Measurements from ENCODE around the gene PSMD7.
"Not testable (repeated sequence)": the region's sequence is repeated elsewhere in the genome, so short reads cannot be mapped to it uniquely, and the experiment has no call there.

Gene PSMD7

GRCh38 chr16:74325641-74326040, 29.0 kb downstream of the PSMD7 start:
- Histone ChIP-seq H3K9me2 (replicated peaks; ENCODE audit: insufficient read depth, low read length) (no peaks in the 10 kb centered on the region), H3K9me3 (ENCODE audit: insufficient read depth, low read length) (no peaks in the 10 kb centered on the region), H3K27me3 (ENCODE audit: low read length) (no peaks in the 10 kb centered on the region), H3K27ac (ENCODE audit: low read depth, low read length) (no peak overlapping the region), H3K4me3 (ENCODE audit: insufficient read depth, low read length, poor library complexity, severe bottlenecking) (no peak overlapping the region), H3F3A (ENCODE audit: insufficient read depth) (no peaks in the 10 kb centered on the region), H2AFZ (ENCODE audit: low read depth, low read length, severe bottlenecking) (no peak overlapping the region), H4K20me1 (ENCODE audit: low read depth, low read length) (no peaks in the 10 kb centered on the region), H3K36me3 (ENCODE audit: low read length) (no peaks in the 10 kb centered on the region), H3K4me2 (ENCODE audit: low read depth, low read length, poor library complexity, severe bottlenecking) (no peak overlapping the region), H3K9ac (ENCODE audit: low read length) (no peak overlapping the region), H3K79me2 (ENCODE audit: insufficient read depth, low read length) (no peaks in the 10 kb centered on the region)
- TF ChIP-seq CTCF (IDR thresholded peaks at IDR 0.05; ENCODE audit: insufficient read depth, low read length, poor library complexity, severe bottlenecking) (no peak), EZH2phosphoT487 (conservative IDR thresholded peaks at IDR 0.05; ENCODE audit: low read length) (no peak)

GRCh38 chr16:74328346-74328745, 31.7 kb downstream of the PSMD7 start:
- H3K4me3 ChIP-seq (ENCODE audit: insufficient read depth, low read length, poor library complexity, severe bottlenecking); H3K9ac ChIP-seq (ENCODE audit: low read length); H3K9me2 ChIP-seq (replicated peaks; ENCODE audit: insufficient read depth, low read length); H4K20me1 ChIP-seq (ENCODE audit: low read depth, low read length); H3K36me3 ChIP-seq (ENCODE audit: low read length); H3K9me3 ChIP-seq (ENCODE audit: insufficient read depth, low read length); H3K4me2 ChIP-seq (ENCODE audit: low read depth, low read length, poor library complexity, severe bottlenecking); H2AFZ ChIP-seq (ENCODE audit: low read depth, low read length, severe bottlenecking); H3K27me3 ChIP-seq (ENCODE audit: low read length); H3F3A ChIP-seq (ENCODE audit: insufficient read depth); H3K79me2 ChIP-seq (ENCODE audit: insufficient read depth, low read length); H3K27ac ChIP-seq (ENCODE audit: low read depth, low read length): not testable (repeated sequence)

- not testable (repeated sequence) for H3K36me3 ChIP-seq (ENCODE audit: low read length); H3F3A ChIP-seq (ENCODE audit: insufficient read depth)
Measured at GRCh38 chr16:74332469-74332868, 35.9 kb downstream of the PSMD7 start.

GRCh38 chr16:74337506-74337905, 40.9 kb downstream of the PSMD7 start:
- not testable (repeated sequence) for H3K4me2 ChIP-seq (ENCODE audit: low read depth, low read length, poor library complexity, severe bottlenecking); H3K9me2 ChIP-seq (replicated peaks; ENCODE audit: insufficient read depth, low read length); H3K9ac ChIP-seq (ENCODE audit: low read length); H3K9me3 ChIP-seq (ENCODE audit: insufficient read depth, low read length); H3F3A ChIP-seq (ENCODE audit: insufficient read depth); H4K20me1 ChIP-seq (ENCODE audit: low read depth, low read length); H3K4me3 ChIP-seq (ENCODE audit: insufficient read depth, low read length, poor library complexity, severe bottlenecking); H3K27ac ChIP-seq (ENCODE audit: low read depth, low read length); H2AFZ ChIP-seq (ENCODE audit: low read depth, low read length, severe bottlenecking); H3K79me2 ChIP-seq (ENCODE audit: insufficient read depth, low read length); H3K36me3 ChIP-seq (ENCODE audit: low read length); H3K27me3 ChIP-seq (ENCODE audit: low read length)

More at GRCh38 chr16:74332469-74332868, 35.9 kb downstream of the PSMD7 start:
- not testable (repeated sequence) for H3K79me2 ChIP-seq (ENCODE audit: insufficient read depth, low read length); H3K4me2 ChIP-seq (ENCODE audit: low read depth, low read length, poor library complexity, severe bottlenecking); H3K9me3 ChIP-seq (ENCODE audit: insufficient read depth, low read length); H3K9me2 ChIP-seq (replicated peaks; ENCODE audit: insufficient read depth, low read length); H3K27me3 ChIP-seq (ENCODE audit: low read length); H4K20me1 ChIP-seq (ENCODE audit: low read depth, low read length); H3K4me3 ChIP-seq (ENCODE audit: insufficient read depth, low read length, poor library complexity, severe bottlenecking); H3K9ac ChIP-seq (ENCODE audit: low read length); H3K27ac ChIP-seq (ENCODE audit: low read depth, low read length); H2AFZ ChIP-seq (ENCODE audit: low read depth, low read length, severe bottlenecking)

GRCh38 chr16:74339226-74339625, 42.6 kb downstream of the PSMD7 start:
- not testable (repeated sequence) for H3K9me3 ChIP-seq (ENCODE audit: insufficient read depth, low read length); H3K9me2 ChIP-seq (replicated peaks; ENCODE audit: insufficient read depth, low read length); H2AFZ ChIP-seq (ENCODE audit: low read depth, low read length, severe bottlenecking); H4K20me1 ChIP-seq (ENCODE audit: low read depth, low read length); H3K27me3 ChIP-seq (ENCODE audit: low read length); H3K9ac ChIP-seq (ENCODE audit: low read length); H3K4me2 ChIP-seq (ENCODE audit: low read depth, low read length, poor library complexity, severe bottlenecking); H3K79me2 ChIP-seq (ENCODE audit: insufficient read depth, low read length); H3K4me3 ChIP-seq (ENCODE audit: insufficient read depth, low read length, poor library complexity, severe bottlenecking); H3K36me3 ChIP-seq (ENCODE audit: low read length); H3K27ac ChIP-seq (ENCODE audit: low read depth, low read length); H3F3A ChIP-seq (ENCODE audit: insufficient read depth)

GRCh38 chr16:74353038-74353437, 56.4 kb downstream of the PSMD7 start:
- not testable (repeated sequence) for H3K79me2 ChIP-seq (ENCODE audit: insufficient read depth, low read length); H3K36me3 ChIP-seq (ENCODE audit: low read length); H3K9me2 ChIP-seq (replicated peaks; ENCODE audit: insufficient read depth, low read length); H4K20me1 ChIP-seq (ENCODE audit: low read depth, low read length); H2AFZ ChIP-seq (ENCODE audit: low read depth, low read length, severe bottlenecking); H3K27me3 ChIP-seq (ENCODE audit: low read length); H3K9ac ChIP-seq (ENCODE audit: low read length); H3K27ac ChIP-seq (ENCODE audit: low read depth, low read length); H3K9me3 ChIP-seq (ENCODE audit: insufficient read depth, low read length); H3F3A ChIP-seq (ENCODE audit: insufficient read depth); H3K4me3 ChIP-seq (ENCODE audit: insufficient read depth, low read length, poor library complexity, severe bottlenecking); H3K4me2 ChIP-seq (ENCODE audit: low read depth, low read length, poor library complexity, severe bottlenecking)

Measured in SU-DHL-6 (cell line).